NB4 (cell line): ENCODE data around the gene SPRR5.

Experiments
- DNase-seq: peaks from one replicate; pipeline ENCODE4 v3.0.0; 2010; ENCODE audit warnings: low read depth
- H3K4me3 ChIP-seq: one replicate; pipeline ENCODE4 v1.5.1; 2011; ENCODE audit warnings: mild to moderate bottlenecking, low read depth, low read length, moderate library complexity
- CTCF ChIP-seq: IDR thresholded peaks from one replicate; pipeline ENCODE4 v1.5.1; 2012; ENCODE audit warnings: low read depth, low read length
- MAX ChIP-seq: IDR thresholded peaks from 2 replicates; pipeline ENCODE4 v1.6.1; 2011; ENCODE audit warnings: low read depth, low read length
- MYC ChIP-seq: IDR thresholded peaks from 2 replicates; pipeline ENCODE4 v1.6.1; 2011; ENCODE audit warnings: low read depth, low read length
- POLR2A ChIP-seq: IDR thresholded peaks from 2 replicates; pipeline ENCODE4 v1.6.1; 2011; ENCODE audit warnings: mild to moderate bottlenecking; ENCODE audit not compliant: insufficient read length; ENCODE audit errors: extremely low read depth

The SPRR5 gene

GRCh38 chr1:152983743-152984142 is 36.7 kb downstream of the SPRR5 start, which contains the start of gene SPRR1A:
Gene SPRR1A, plus strand, starts transcription at chr1:152984081. Its CDS starts 1,150 bp downstream, at chr1:152985231.
- TF ChIP-seq MYC, result no peak
- TF ChIP-seq CTCF, result no peak
- no peak for TF ChIP-seq POLR2A
- no peak for TF ChIP-seq MAX
- no peak within 1 kb of the TSS for H3K4me3 ChIP-seq
- no peak for DNase-seq

GRCh38 chr1:152986578-152986977 is 39.6 kb downstream of the SPRR5 start:
- DNase-seq, result no peak
- no peak overlapping the region for H3K4me3 ChIP-seq
- TF ChIP-seq MYC, result no peak
- TF ChIP-seq POLR2A, result no peak
- TF ChIP-seq MAX, result no peak
- TF ChIP-seq CTCF, result no peak

- H3K4me3 ChIP-seq, result no peak overlapping the region
- DNase-seq, result no peak
- TF ChIP-seq CTCF (no peak), MAX (no peak), POLR2A (no peak), MYC (no peak)
Measured at GRCh38 chr1:152993186-152993585, 46.2 kb downstream of the SPRR5 start.

GRCh38 chr1:152995842-152996241 is 48.8 kb downstream of the SPRR5 start:
- no peak for TF ChIP-seq MAX
- TF ChIP-seq POLR2A, result no peak
- DNase-seq, result no peak
- no peak overlapping the region for H3K4me3 ChIP-seq

- TF ChIP-seq MYC, result no peak
- no peak for TF ChIP-seq POLR2A
- TF ChIP-seq MAX, result no peak
- no peak for TF ChIP-seq CTCF
- H3K4me3 ChIP-seq, result no peak overlapping the region
- DNase-seq, result no peak
Measured at GRCh38 chr1:152996633-152997400, 49.8 kb downstream of the SPRR5 start.

- no peak overlapping the region for H3K4me3 ChIP-seq
- no peak for TF ChIP-seq MYC
- TF ChIP-seq POLR2A, result no peak
- TF ChIP-seq MAX, result no peak
- TF ChIP-seq CTCF, result no peak
- no peak for DNase-seq
Measured at GRCh38 chr1:152997901-152998300, 50.9 kb downstream of the SPRR5 start.
